ENCODE results near the gene OR6B3. TPM values are rescaled to one million over a fixed set of nuclear protein-coding genes. Genes with fewer than 3 reads are reported as not detected.

OR6B3 gene
- total and polyA plus RNA-seq, 2 donors (not counting 1 experiment from before 2014, with no cell fraction given), result not detected

GRCh38 chr2:240024766-240025165, 28.6 kb downstream of the OR6B3 start:
- Histone ChIP-seq H3K4me3 (replicated peaks in 1 of 4; ENCODE audit: control extremely low read depth in 1 of 4, insufficient read depth in 1 of 4, low read depth in 3 of 4, low read length in 4 of 4) (peak overlapping the region; percentile 52 to 96 (median 76)), H3K4me2 (ENCODE audit: extremely low read depth, insufficient read depth, low read length) (peak overlapping the region; percentile 92), H3K79me2 (ENCODE audit: control insufficient read depth, insufficient read depth, low read length) (peaks cover 33% of the 10 kb centered on the region), H3K9ac (ENCODE audit: insufficient read depth, low read length) (peak overlapping the region; percentile 96), H4K20me1 (ENCODE audit: control insufficient read depth, extremely low read depth, insufficient read depth, low read length) (no peaks in the 10 kb centered on the region), H3K36me3 (ENCODE audit: control insufficient read depth, insufficient read depth, low read length) (peaks cover 7% of the 10 kb centered on the region), H3K27me3 (ENCODE audit: control insufficient read depth, insufficient read depth, low read length) (no peaks in the 10 kb centered on the region), H2AFZ (ENCODE audit: low read length) (no peak overlapping the region), H3K27ac (ENCODE audit: insufficient read depth, low read length) (peak overlapping the region; percentile 96), H3K9me3 (ENCODE audit: control insufficient read depth, insufficient read depth, low read depth, low read length) (no peaks in the 10 kb centered on the region), H3K4me1 (ENCODE audit: control insufficient read depth, extremely low read depth, insufficient read depth, low read length) (no peaks in the 10 kb centered on the region)
- TF ChIP-seq EZH2 (IDR thresholded peaks at IDR 0.05; ENCODE audit: low read length, missing control alignments) (no peak), CTCF (conservative IDR thresholded peaks at IDR 0.05 in 1 of 2, IDR thresholded peaks at IDR 0.05 in 1 of 2; ENCODE audit: low read depth in 1 of 2, low read length in 2 of 2) (no peak)
- no peak for DNase-seq (ENCODE audit: low read depth in 2 of 2)

GRCh38 chr2:240023792-240024191, 29.5 kb downstream of the OR6B3 start:
- Histone ChIP-seq H4K20me1 (ENCODE audit: control insufficient read depth, extremely low read depth, insufficient read depth, low read length) (no peaks in the 10 kb centered on the region), H3K4me2 (ENCODE audit: extremely low read depth, insufficient read depth, low read length) (peak overlapping the region; percentile 92), H3K9me3 (ENCODE audit: control insufficient read depth, insufficient read depth, low read depth, low read length) (no peaks in the 10 kb centered on the region), H3K9ac (ENCODE audit: insufficient read depth, low read length) (no peak overlapping the region), H3K4me3 (replicated peaks in 1 of 4; ENCODE audit: control extremely low read depth in 1 of 4, insufficient read depth in 1 of 4, low read depth in 3 of 4, low read length in 4 of 4) (peak overlapping the region; percentile 12 to 96 (median 73)), H3K27ac (ENCODE audit: insufficient read depth, low read length) (no peak overlapping the region), H3K79me2 (ENCODE audit: control insufficient read depth, insufficient read depth, low read length) (peaks cover 33% of the 10 kb centered on the region), H3K4me1 (ENCODE audit: control insufficient read depth, extremely low read depth, insufficient read depth, low read length) (no peaks in the 10 kb centered on the region), H3K36me3 (ENCODE audit: control insufficient read depth, insufficient read depth, low read length) (peaks cover 10% of the 10 kb centered on the region), H3K27me3 (ENCODE audit: control insufficient read depth, insufficient read depth, low read length) (no peaks in the 10 kb centered on the region), H2AFZ (ENCODE audit: low read length) (no peak overlapping the region)
- no peak for DNase-seq (ENCODE audit: low read depth in 2 of 2)
- TF ChIP-seq EZH2 (IDR thresholded peaks at IDR 0.05; ENCODE audit: low read length, missing control alignments), result no peak
- no peak for TF ChIP-seq CTCF (conservative IDR thresholded peaks at IDR 0.05 in 1 of 2, IDR thresholded peaks at IDR 0.05 in 1 of 2; ENCODE audit: low read depth in 1 of 2, low read length in 2 of 2)

- Histone ChIP-seq H4K20me1 (ENCODE audit: control insufficient read depth, extremely low read depth, insufficient read depth, low read length) (no peaks in the 10 kb centered on the region), H3K4me2 (ENCODE audit: extremely low read depth, insufficient read depth, low read length) (no peak overlapping the region)
- peak; percentile 35 to 44 for DNase-seq (ENCODE audit: low read depth in 2 of 2)
Observed at GRCh38 chr2:240021488-240022104, 31.7 kb downstream of the OR6B3 start.

More at GRCh38 chr2:240021488-240022104, 31.7 kb downstream of the OR6B3 start:
- no peaks in the 10 kb centered on the region for H3K4me1 ChIP-seq (ENCODE audit: control insufficient read depth, extremely low read depth, insufficient read depth, low read length)
- H3K9me3 ChIP-seq (ENCODE audit: control insufficient read depth, insufficient read depth, low read depth, low read length), result no peaks in the 10 kb centered on the region
- no peak overlapping the region for H3K4me3 ChIP-seq (replicated peaks in 1 of 4; ENCODE audit: control extremely low read depth in 1 of 4, insufficient read depth in 1 of 4, low read depth in 3 of 4, low read length in 4 of 4)
- H3K9ac ChIP-seq (ENCODE audit: insufficient read depth, low read length), result no peak overlapping the region
- peak; percentile 81 to 96 for TF ChIP-seq CTCF (conservative IDR thresholded peaks at IDR 0.05 in 1 of 2, IDR thresholded peaks at IDR 0.05 in 1 of 2; ENCODE audit: low read depth in 1 of 2, low read length in 2 of 2)
- TF ChIP-seq EZH2 (IDR thresholded peaks at IDR 0.05; ENCODE audit: low read length, missing control alignments), result no peak
- H3K79me2 ChIP-seq (ENCODE audit: control insufficient read depth, insufficient read depth, low read length), result peaks cover 33% of the 10 kb centered on the region
- no peak overlapping the region for H3K27ac ChIP-seq (ENCODE audit: insufficient read depth, low read length)
- H3K36me3 ChIP-seq (ENCODE audit: control insufficient read depth, insufficient read depth, low read length), result peaks cover 16% of the 10 kb centered on the region
- H2AFZ ChIP-seq (ENCODE audit: low read length), result no peak overlapping the region
- no peaks in the 10 kb centered on the region for H3K27me3 ChIP-seq (ENCODE audit: control insufficient read depth, insufficient read depth, low read length)

Data from fibroblast of lung (primary cell).